Measurements from ENCODE around the gene CMIP.

Gene CMIP

GRCh38 chr16:81447383-81448101 is 2.9 kb downstream of the CMIP start:
- no peak for DNase-seq (ENCODE audit: low read depth)

GRCh38 chr16:81448154-81449131 is 3.8 kb downstream of the CMIP start:
- no peak for DNase-seq (ENCODE audit: low read depth)

DNA sequence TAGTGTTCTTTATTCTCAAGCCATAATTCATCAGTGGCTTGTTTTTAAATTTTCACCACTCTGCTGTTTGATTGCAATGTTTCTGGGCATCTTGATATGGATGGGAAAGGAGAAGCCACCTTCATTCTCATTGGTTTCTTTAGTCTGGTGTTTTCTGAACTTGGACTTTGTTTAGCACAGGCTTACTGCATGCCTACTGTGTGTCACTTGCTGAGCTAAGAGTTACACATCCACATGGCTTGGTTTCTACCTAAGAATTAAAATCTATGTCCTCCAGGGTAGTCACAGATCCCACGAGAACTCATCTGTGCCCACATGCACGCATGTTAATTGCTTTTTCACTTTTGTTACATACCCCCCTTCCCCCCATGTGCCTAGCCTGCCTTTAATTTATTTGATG is 4.6 kb downstream of the CMIP start:
- DNase-seq (ENCODE audit: low read depth) = no peak

DNA sequence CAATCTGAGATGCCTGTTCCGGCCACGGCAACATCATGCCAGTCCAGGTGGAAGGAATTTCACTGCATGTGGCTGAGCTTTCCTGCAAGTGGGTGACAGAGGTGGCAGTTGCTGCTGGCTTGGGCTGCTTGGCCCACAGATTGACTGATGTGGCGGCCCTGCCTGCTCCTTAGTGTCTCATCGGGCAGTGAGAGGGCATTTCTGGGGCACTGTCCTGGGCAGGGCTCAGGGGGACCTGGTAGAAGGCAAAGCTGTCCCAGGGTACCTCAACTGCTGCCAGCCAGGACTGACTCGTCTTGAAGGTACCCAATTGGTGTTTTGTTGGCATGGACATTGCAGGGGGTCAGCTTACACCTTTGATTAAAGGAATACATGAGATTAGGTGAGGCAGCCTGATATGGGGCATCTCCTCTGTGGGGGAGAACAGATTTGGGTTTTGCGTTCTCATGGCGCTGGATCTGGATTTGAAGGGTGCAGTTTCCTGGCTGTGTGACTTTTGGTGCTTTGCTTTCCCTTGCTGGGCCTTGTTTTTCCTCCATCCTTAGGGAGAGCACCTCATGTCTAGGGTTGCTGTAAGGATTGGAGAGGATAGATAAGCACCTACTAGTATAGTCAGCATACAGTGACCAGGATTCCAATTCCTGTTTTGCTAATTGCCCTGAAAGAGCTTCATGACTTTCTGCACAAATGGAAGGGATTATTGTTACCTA is 5.4 kb downstream of the CMIP start:
- DNase-seq (ENCODE audit: low read depth) = no peak

- no peak for DNase-seq (ENCODE audit: low read depth)
Measured at GRCh38 chr16:81450783-81451491, 6.3 kb downstream of the CMIP start.

DNA sequence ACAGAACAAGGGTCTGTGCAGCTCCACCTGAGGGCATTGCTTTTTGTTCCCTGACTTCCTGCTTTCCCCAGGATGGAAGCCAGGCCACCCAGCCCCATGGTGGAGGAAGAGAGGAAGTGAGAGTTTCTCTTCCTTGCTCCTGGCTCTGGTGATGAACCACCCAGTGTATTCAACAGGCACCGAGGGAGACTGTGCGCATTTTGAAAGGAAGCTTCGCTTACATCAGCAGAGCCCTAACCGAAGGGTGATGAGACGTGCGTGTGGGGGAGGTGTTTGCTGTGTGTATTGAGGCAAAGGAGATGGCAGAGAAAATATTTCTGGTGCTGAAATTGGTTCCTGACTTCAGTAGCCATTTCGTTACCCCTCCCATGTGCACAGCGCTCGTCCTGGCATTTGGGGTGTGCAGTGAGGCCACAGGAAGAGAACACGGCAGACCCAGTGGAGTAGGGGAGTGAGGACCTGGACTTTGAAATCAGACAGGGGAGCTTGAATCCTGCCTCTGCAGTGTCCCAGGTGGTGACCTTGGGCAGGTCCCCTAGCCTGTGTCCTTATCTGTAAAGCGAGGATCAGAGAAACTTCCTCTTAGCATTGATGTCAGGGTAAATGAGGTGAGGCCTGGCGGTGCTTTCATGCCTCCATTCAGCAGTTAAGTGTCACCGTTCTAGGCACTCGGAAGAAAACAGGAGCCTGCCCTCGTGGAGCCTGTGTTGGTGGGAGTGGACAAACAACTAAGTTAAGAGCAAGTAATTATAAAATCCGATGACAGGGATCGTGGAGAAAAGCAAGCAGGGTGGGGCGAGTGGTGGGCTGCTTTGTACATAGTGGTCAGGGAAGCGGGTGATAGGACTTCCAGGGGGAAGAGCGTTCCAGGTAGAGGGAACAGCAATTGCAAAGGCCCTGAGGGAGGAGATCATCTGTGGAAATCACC is 7.4 kb downstream of the CMIP start:
- DNase-seq (ENCODE audit: low read depth) = no peak

DNA sequence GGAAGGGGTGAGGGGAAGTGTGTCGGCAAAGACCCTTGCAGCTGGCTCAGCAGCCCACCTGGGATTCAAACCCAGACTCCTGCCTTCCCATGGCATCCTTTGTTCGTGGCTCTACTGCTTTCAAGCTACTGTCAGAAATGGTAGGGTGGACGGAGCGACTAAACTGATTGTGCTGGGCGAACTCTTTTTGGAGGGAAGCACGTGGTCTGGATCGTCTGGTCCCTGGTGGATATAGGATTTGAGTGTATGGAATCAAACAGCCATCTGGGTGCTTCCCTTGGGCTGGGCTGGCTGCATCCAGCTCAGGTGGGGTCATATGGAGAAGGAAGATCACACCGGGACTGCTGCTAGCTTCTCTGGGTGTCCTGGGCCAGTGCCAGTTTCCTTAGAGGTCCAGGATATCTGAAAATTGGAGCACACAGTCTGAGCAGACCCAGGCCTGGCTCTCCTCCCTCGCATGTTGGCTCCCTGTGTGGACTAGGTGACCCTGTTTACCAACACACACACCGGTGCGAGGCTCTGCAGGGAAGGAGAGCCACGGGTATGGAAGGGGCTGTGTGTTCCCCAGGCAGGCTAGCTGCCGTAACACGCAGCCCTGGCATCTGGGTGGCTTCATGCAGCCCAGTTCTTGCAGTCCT is 8.6 kb downstream of the CMIP start:
- DNase-seq (ENCODE audit: low read depth) = no peak

DNA sequence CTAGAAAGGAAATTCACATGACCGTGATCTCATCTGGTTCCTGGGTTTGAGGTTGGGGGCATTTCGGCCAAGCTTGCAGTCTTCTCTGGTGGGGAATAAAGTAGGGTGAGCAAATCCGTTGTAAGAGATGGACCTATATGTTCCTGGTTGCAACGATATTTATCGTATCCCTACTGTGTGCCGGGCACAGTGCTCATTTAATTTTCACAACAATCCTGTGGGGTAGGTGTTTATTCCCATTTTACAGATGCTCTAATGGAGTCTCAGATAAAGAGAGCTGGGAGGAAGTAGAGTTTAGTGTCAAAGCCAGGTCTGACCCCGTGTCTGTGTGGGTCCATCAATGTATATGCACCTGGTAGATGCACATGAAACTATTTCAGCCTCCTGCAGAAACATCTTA is 9.4 kb downstream of the CMIP start:
- no peak for DNase-seq (ENCODE audit: low read depth)

DNA sequence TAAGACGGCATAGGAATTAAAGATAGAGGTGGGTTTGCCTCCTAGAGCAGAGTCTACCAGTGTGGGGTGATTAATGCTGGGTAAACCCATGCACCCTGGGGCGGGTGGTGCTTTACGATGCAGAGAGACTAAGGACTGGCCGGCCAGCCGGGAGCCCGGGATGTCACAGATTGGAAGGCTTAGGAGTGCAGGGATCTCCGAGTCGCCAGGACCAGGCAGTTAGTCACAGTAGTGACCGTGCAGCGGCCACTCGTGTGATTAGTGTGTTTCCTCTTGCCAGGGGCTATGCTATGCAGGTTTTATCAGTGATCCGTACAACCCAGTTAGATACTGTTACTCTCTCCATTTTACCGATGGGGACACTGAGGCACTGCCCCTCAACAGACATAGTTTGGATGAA is 10.4 kb downstream of the CMIP start:
- DNase-seq (ENCODE audit: low read depth) = no peak

DNA sequence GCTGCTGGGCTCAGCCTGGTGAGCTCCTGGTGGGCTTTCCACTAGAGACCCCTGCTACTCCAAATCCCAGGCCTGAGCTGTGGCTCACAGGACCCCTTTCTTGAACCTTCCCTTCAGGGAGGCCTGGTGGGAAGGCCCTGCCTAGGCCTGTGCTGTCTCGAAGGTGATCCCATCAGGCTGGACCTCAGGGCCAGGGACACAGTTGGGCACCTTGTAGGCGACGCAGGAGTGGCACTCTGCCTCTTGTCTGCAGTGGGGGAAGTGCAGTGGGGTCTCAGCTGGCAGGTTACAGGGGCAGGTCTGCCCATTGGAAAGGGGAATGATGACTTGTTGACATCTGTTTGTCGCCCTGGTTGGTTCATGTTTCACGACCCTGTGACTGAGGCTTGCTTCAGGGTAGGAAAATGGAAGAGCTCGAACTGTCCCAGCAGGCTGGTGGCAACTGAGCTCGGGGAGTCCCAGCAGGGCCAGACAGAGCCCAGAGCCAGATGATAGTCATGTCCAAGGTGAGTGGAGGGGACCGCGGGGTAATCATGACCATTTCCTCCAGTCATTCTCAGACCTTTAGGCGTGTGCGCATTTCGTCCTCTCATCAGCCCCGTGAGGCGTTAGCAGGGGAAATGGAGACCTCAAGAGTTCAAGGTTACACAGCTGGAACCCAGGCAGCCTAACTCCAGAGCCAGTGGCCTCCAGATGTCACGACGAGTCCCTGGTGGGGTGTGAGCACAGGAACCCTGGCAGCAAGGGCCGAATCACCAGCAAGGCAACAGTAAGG is 11.3 kb downstream of the CMIP start:
- no peak for DNase-seq (ENCODE audit: low read depth)

DNA sequence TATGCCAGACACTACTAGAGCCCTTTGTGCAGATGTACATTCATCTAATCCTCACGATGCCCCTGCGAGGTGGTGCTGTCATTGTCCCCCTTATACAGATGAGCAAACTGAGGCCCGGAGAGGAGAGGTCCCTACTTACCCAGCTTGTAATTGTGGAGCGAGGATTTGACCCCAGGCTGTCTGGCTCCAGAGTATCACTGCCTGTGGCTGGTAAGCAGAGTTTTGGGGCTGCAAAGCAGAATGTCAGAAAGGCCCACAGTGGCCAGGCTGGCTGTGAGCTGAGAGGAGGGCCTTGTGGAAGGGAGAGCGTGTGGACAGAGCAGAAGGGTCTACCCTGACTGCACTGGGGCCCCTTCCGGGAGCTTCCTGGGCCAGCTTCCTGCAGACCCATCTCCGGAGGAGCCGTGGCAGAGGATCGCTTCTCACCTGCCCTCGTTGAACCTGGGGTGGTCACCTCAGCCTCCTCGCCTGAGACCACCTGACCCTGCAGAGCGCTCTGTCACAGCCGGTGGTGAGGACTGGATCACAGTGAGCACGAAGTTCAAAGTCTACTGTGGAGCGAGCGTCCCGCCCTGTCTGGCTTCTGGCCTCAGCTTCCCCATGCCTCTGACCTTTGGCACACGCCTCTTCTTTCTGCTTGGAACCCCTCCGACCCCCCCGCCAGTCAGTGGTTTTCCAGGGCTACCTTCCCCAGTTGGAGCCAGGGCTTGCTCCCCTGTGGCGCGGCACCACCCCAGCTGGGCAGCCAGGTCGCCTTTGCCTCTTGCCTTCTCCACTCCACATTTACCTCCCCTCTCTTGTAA is 12.1 kb downstream of the CMIP start:
- no peak for DNase-seq (ENCODE audit: low read depth)

GRCh38 chr16:81457326-81458133 is 12.9 kb downstream of the CMIP start:
- DNase-seq (ENCODE audit: low read depth) = no peak

GRCh38 chr16:81458149-81458669 is 13.6 kb downstream of the CMIP start:
- no peak for DNase-seq (ENCODE audit: low read depth)

DNA sequence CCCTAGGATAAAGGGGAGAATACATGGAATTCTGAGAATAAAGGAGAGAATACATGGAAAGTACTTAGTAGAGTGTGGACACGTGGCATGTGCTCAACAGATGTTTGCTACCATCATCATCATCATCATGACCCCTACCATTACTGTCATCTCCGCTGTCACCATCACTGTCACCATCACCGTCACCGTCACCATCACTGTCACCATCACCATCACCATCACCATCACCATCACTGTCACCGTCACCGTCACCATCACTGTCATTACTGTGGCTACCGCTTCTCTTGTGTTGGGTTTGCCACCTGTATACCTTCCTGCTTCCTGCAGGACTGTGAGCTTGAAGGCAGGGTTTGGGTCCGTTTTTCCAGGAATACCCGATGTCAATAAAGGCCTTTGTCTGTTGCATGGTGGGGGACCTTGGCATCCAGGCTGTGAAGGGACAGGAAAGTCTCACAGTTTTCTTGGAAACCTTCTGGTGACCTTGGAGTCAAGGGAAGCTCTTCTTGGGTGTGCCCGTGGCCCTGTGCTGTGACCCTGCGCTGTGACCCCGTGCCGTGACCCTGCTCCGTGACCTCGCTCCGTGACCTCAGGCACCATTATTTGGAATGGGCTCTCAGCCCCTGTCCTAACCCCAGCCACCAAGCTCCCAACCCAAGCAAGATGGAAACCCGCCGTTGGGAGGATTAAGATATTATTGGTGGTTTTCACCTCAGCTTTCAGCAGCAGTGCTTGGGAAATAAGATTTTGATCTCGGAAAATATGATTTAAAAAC is 14.4 kb downstream of the CMIP start:
- DNase-seq (ENCODE audit: low read depth) = no peak

DNA sequence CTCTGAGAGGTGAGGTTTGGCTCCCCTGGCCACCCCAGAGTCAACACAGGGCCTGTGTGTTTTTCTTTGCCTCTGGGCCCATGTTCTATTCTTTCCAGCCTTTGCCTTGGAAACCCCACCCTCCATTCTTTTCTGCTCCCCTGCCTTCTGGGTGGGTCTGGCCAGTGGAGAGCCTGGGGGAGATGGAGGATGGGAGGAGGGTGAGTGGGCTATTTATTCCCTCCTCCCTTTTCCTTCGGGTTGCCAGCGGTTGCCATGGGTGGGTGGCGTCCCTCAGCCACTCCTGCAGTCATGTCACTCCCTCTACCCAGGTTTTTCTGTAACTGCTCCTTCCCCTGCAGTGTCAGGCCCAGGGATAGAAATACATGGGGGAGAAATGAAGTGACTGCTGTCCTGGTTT is 15.5 kb downstream of the CMIP start:
- DNase-seq (ENCODE audit: low read depth) = no peak

GRCh38 chr16:81461243-81461642 is 16.6 kb downstream of the CMIP start:
- DNase-seq (ENCODE audit: low read depth) = no peak

- no peak for DNase-seq (ENCODE audit: low read depth)
Measured at GRCh38 chr16:81461766-81462165, 17.2 kb downstream of the CMIP start.

All from HS-5 (cell line).